Adrenal gland (tissue), 12 donors: Measurements from ENCODE around the gene UBAP1. TPM values are rescaled to one million over a fixed set of nuclear protein-coding genes. Genes with fewer than 3 reads are reported as not detected.

Experiments
- DNase-seq, 7 donors: peaks; one replicate each; pipeline ENCODE4 v3.0.0-alpha.2; 2019 to 2020
- H3K27ac ChIP-seq, 5 donors: fragments of 200-600 bp; sonication (generic) in 4 of 5; 1 replicate in 3 of 5; 2 replicates in 2 of 5; pipeline versions ENCODE4 v1.5.1 to v1.8.0; 2016 to 2020; ENCODE audit warnings: mild to moderate bottlenecking in 1 of 5
- H3K27me3 ChIP-seq: fragments of 200-600 bp; 2 replicates; pipeline ENCODE4 v1.8.0; 2021
- H3K36me3 ChIP-seq, 2 donors: fragments of 200-600 bp; replicated peaks in 1 of 2; 1 replicate in 1 of 2; 2 replicates in 1 of 2; pipeline versions ENCODE4 v1.5.1 to v1.8.0; 2018 to 2022
- H3K4me1 ChIP-seq, 2 donors: fragments of 200-600 bp; replicated peaks in 1 of 2; 1 replicate in 1 of 2; 2 replicates in 1 of 2; pipeline versions ENCODE4 v1.5.1 to v1.8.0; 2018 to 2021
- H3K4me3 ChIP-seq, 4 donors: fragments of 200-600 bp; sonication (generic) in 3 of 4; one replicate each; pipeline ENCODE4 v1.5.1; 2016 to 2018
- H3K9me3 ChIP-seq, 3 donors: fragments of 200-600 bp; sonication (generic) in 1 of 3; replicated peaks in 1 of 3; 1 replicate in 2 of 3; 2 replicates in 1 of 3; pipeline versions ENCODE4 v1.5.1 to v1.8.0; 2016 to 2021
- CTCF ChIP-seq, 6 experiments: fragments of 450-650 bp in 4 of 6; fragments of 200-600 bp in 2 of 6; sonication (generic) in 1 of 6; IDR thresholded peaks; 1 replicate in 5 of 6; 2 replicates in 1 of 6; pipeline versions ENCODE4 v1.5.1 to v1.8.0; 2016 to 2021; ENCODE audit warnings: antibody characterized with exemption in 6 of 6, mild to moderate bottlenecking in 2 of 6, moderate library complexity in 1 of 6
- POLR2A ChIP-seq, 2 donors: fragments of 450-650 bp; IDR thresholded peaks; one replicate each; pipeline ENCODE4 v1.6.1; 2017; ENCODE audit warnings: antibody characterized with exemption in 2 of 2, mild to moderate bottlenecking in 2 of 2, moderate library complexity in 1 of 2
- WGBS, 4 donors: extraction: QIAGEN DNeasy Blood & Tissue Kit in 2 of 4; methylation state at CpG; one replicate each; pipeline versions ENCODE4 v1.1.5 to v1.1.7; 2013 to 2017; 5-methylcytosine and 5-hydroxymethylcytosine counted together
- intact Hi-C, 2 donors: fragments of 100-400 bp; cut with DNase I; formaldehyde crosslinking; loops; one replicate each; pipeline versions ENCODE4 v1.14.1 to v1.15.0; 2022 to 2023
- polyA plus RNA-seq, 3 donors: library from polyadenylated mRNA; stranded (reverse); fragments of 200-250 nt in 2 of 3; fragments of 350-450 nt in 1 of 3; fragmentation: Illumina TruSeq in 1 of 3; extraction: RNeasy Lipid Tissue Mini Kit (QIAGEN cat#74804) in 1 of 3; gene quantifications; one replicate each; pipeline ENCODE4 v1.2.3, GENCODE V29; 2013 to 2014
- total RNA-seq, 9 donors: library from RNA; depleted of rRNA in 4 of 9; stranded (reverse); fragments of >200 nt in 4 of 9; fragments of 120-200 nt in 1 of 9; fragmentation: NEBNext Ultra II Directional in 1 of 9; extraction: Animal tissue kit (Norgen Biotek cat#: 25700) in 1 of 9; gene quantifications; one replicate each; pipeline versions ENCODE4 v1.1.0 to v1.2.4, GENCODE V29; 2013 to 2023
- donor health status: healthy with polysubstance abuse.
- donor health status: Bipolar disorder and iron deficiency.
- donor health status: DM: yes; HTN: yes; CAD: no.
- donor health status: DM: no; HTN: no; CAD: no.
- donor health status: DM: no; HTN: no; CAD: no.
- donor health status: DM: yes; HTN: yes; CAD: no.

UBAP1 gene
- total and polyA plus RNA-seq, 12 donors: 34.8 to 146 (median 77.4) TPM

- TF ChIP-seq POLR2A (IDR thresholded peaks at IDR 0.05) (no peak), CTCF (IDR thresholded peaks at IDR 0.05) (no peak)
- H3K27ac ChIP-seq: peak overlapping the region in 3 of 5 donors; percentile 8 to 58 (median 29)
- peaks cover 21 to 44% of the 10 kb centered on the region in 2 donors for H3K4me1 ChIP-seq
- H3K9me3 ChIP-seq: no peaks in the 10 kb centered on the region
- 48 to 68% (median 61%) methylated on average over 2 to 6 of the region's 6 CpGs for WGBS, 4 donors
- DNase-seq: peak in 5 of 7 donors; percentile 41 to 65 (median 46)
- no peak overlapping the region for H3K4me3 ChIP-seq
- no peaks in the 10 kb centered on the region for H3K27me3 ChIP-seq
- intact Hi-C loops: no loop called here
- peaks cover 0 to 14% of the 10 kb centered on the region in 2 donors for H3K36me3 ChIP-seq
Measured at GRCh38 chr9:34197756-34198711, 19.2 kb downstream of the UBAP1 start.

- Histone ChIP-seq H3K9me3 (no peaks in the 10 kb centered on the region), H3K36me3 (peaks cover 0 to 19% of the 10 kb centered on the region in 2 donors), H3K4me3 (peak overlapping the region in 1 of 4 donors; percentile 4), H3K27me3 (no peaks in the 10 kb centered on the region), H3K4me1 (peaks cover 31 to 65% of the 10 kb centered on the region in 2 donors), H3K27ac (peak overlapping the region in 3 of 5 donors; percentile 9 to 56 (median 48))
- DNase-seq: no peak
- no peak for TF ChIP-seq CTCF (IDR thresholded peaks at IDR 0.05)
- no peak for TF ChIP-seq POLR2A (IDR thresholded peaks at IDR 0.05)
- intact Hi-C loops: no loop called here
- 48 to 57% (median 54%) methylated on average over 2 of the region's 2 CpGs for WGBS, 4 donors
Measured at GRCh38 chr9:34200092-34200491, 21.2 kb downstream of the UBAP1 start.

GRCh38 chr9:34203275-34203991, 24.6 kb downstream of the UBAP1 start:
- no peak for DNase-seq
- TF ChIP-seq CTCF (IDR thresholded peaks at IDR 0.05) (no peak), POLR2A (IDR thresholded peaks at IDR 0.05) (no peak)
- Histone ChIP-seq H3K4me1 (peaks cover 31 to 52% of the 10 kb centered on the region in 2 donors), H3K27ac (peak overlapping the region in 1 of 5 donors; percentile 1), H3K4me3 (no peak overlapping the region), H3K9me3 (no peaks in the 10 kb centered on the region), H3K27me3 (no peaks in the 10 kb centered on the region), H3K36me3 (peaks cover 0 to 16% of the 10 kb centered on the region in 2 donors)
- intact Hi-C loops: no loop called here
- 46 to 52% (median 49%) methylated on average over 4 of the region's 4 CpGs for WGBS, 4 donors
